Colonic mucosa (tissue), 4 donors: Measurements from ENCODE around the gene CDR2. TPM values are rescaled to one million over a fixed set of nuclear protein-coding genes. Genes with fewer than 3 reads are reported as not detected.

Experiments used
- DNase-seq: peaks from one replicate; pipeline ENCODE4 v3.0.0-alpha.2; 2020
- H3K27ac ChIP-seq: fragments of 200-600 bp; one replicate; pipeline ENCODE4 v1.8.0; 2021
- H3K27me3 ChIP-seq: fragments of 200-600 bp; one replicate; pipeline ENCODE4 v1.8.0; 2021
- H3K36me3 ChIP-seq: fragments of 200-600 bp; one replicate; pipeline ENCODE4 v1.8.0; 2021
- H3K4me1 ChIP-seq: fragments of 200-600 bp; one replicate; pipeline ENCODE4 v1.8.0; 2021; ENCODE audit warnings: mild to moderate bottlenecking
- H3K4me3 ChIP-seq: fragments of 200-600 bp; one replicate; pipeline ENCODE4 v1.8.0; 2021
- H3K9ac ChIP-seq, 2 donors: one replicate each; pipeline ENCODE4 v1.7.0; 2013; ENCODE audit warnings: control low read depth in 2 of 2, low read depth in 2 of 2, low read length in 2 of 2
- H3K9me3 ChIP-seq: fragments of 200-600 bp; one replicate; pipeline ENCODE4 v1.8.0; 2021
- intact Hi-C: fragments of 100-400 bp; cut with DNase I; formaldehyde crosslinking; loops from one replicate; pipeline ENCODE4 v1.14.1; 2022
- total RNA-seq, 2 donors: library from RNA; stranded (reverse); fragmentation: NEBNext Ultra II Directional in 1 of 2; extraction: Animal tissue kit (Norgen Biotek cat#: 25700) in 1 of 2; gene quantifications; one replicate each; pipeline ENCODE4 v1.2.1, GENCODE V29; 2021
- TF ChIP-seq, protein P1 (sequence below): fragments of 200-600 bp; IDR thresholded peaks from one replicate; pipeline ENCODE4 v1.8.0; 2022; ENCODE audit warnings: antibody characterized with exemption, mild to moderate bottlenecking
- donor health status: healthy.
- donor health status: DM: no; HTN: no; CAD: no.
- donor health status: DM: no; HTN: no; CAD: no.

CDR2 gene
- total RNA-seq, 2 donors from 2014 or later: 24.0 to 31.5 TPM

DNA sequence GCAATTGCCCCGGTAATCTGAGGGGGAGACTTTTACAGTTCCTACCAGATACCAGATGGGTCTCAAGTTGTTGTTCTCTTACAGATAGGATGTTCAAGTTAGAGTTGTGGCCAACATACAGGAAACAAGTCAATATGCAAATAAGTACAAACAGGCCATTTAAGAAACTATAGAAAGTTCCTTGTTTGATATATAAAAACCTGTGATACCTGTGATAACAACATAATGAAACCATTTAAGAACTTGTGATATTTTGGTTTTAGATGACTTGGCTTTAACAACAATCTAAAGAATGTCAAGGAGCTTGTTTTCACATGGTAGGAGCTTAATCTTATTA is 16.8 kb downstream of the CDR2 start:
- Histone ChIP-seq H3K27me3 (no peaks in the 10 kb centered on the region), H3K9ac (no peak overlapping the region), H3K9me3 (no peaks in the 10 kb centered on the region), H3K36me3 (no peaks in the 10 kb centered on the region), H3K27ac (peak overlapping the region; percentile 50), H3K4me3 (no peak overlapping the region), H3K4me1 (peaks cover 6% of the 10 kb centered on the region)
- TF ChIP-seq, protein P1, sequence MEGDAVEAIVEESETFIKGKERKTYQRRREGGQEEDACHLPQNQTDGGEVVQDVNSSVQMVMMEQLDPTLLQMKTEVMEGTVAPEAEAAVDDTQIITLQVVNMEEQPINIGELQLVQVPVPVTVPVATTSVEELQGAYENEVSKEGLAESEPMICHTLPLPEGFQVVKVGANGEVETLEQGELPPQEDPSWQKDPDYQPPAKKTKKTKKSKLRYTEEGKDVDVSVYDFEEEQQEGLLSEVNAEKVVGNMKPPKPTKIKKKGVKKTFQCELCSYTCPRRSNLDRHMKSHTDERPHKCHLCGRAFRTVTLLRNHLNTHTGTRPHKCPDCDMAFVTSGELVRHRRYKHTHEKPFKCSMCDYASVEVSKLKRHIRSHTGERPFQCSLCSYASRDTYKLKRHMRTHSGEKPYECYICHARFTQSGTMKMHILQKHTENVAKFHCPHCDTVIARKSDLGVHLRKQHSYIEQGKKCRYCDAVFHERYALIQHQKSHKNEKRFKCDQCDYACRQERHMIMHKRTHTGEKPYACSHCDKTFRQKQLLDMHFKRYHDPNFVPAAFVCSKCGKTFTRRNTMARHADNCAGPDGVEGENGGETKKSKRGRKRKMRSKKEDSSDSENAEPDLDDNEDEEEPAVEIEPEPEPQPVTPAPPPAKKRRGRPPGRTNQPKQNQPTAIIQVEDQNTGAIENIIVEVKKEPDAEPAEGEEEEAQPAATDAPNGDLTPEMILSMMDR: no peak
- DNase-seq: no peak
- intact Hi-C loops: no loop called here

DNA sequence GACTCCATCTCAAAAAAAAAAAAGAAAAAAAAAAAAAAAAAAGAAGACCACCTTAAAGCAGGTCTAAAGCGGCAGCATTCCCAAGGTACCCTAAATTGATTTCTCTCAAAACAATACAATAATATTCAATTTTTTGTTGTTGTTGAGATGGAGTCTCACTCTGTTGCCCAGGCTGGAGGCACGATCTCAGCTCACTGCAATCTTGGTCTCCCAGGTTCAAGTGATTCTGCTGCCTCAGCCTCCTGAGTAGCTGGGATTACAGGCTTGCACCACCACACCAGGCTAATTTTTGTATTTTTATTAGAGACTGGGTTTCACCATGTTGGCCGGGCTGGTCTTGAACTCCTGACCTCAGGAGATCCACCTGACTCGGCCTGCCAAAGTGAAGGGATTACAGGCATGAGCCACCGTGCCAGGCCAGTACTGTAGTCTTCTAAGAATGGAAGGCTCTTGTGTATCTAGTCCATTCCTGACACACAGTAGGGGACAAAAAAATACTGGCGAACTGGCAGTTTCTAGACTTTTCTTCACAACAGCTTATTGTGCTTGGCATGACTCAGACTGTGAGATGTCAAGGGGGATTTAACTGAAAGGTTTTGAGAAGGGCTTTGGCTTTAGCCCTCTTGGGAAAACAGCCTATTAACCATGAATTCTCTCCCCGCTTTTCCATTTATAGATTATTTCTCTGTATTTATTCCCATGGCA is 17.3 kb downstream of the CDR2 start:
- Histone ChIP-seq H3K36me3 (no peaks in the 10 kb centered on the region), H3K9me3 (no peaks in the 10 kb centered on the region), H3K9ac (no peak overlapping the region), H3K4me1 (peaks cover 6% of the 10 kb centered on the region), H3K4me3 (no peak overlapping the region), H3K27me3 (no peaks in the 10 kb centered on the region), H3K27ac (peak overlapping the region; percentile 50)
- TF ChIP-seq, protein P1: no peak
- DNase-seq: no peak
- intact Hi-C loops: no loop called here

GRCh38 chr16:22355487-22355908 is 18.9 kb downstream of the CDR2 start:
- H3K4me1 ChIP-seq: peaks cover 6% of the 10 kb centered on the region
- DNase-seq: no peak
- TF ChIP-seq, protein P1: no peak
- H3K4me3 ChIP-seq: no peak overlapping the region
- no peaks in the 10 kb centered on the region for H3K36me3 ChIP-seq
- H3K9ac ChIP-seq: no peak overlapping the region
- H3K27ac ChIP-seq: no peak overlapping the region
- H3K9me3 ChIP-seq: no peaks in the 10 kb centered on the region
- intact Hi-C loops: no loop called here
- H3K27me3 ChIP-seq: no peaks in the 10 kb centered on the region

GRCh38 chr16:22353933-22354541 is 20.4 kb downstream of the CDR2 start:
- Histone ChIP-seq H3K4me1 (peaks cover 6% of the 10 kb centered on the region), H3K27ac (peak overlapping the region; percentile 62), H3K9ac (no peak overlapping the region), H3K36me3 (peaks cover 9% of the 10 kb centered on the region), H3K27me3 (no peaks in the 10 kb centered on the region), H3K9me3 (no peaks in the 10 kb centered on the region), H3K4me3 (no peak overlapping the region)
- TF ChIP-seq, protein P1: no peak
- intact Hi-C loops: no loop called here
- no peak for DNase-seq

- no peak overlapping the region for H3K4me3 ChIP-seq
- H3K36me3 ChIP-seq: peaks cover 16% of the 10 kb centered on the region
- H3K9ac ChIP-seq: no peak overlapping the region
- TF ChIP-seq, protein P1: no peak
- no peaks in the 10 kb centered on the region for H3K27me3 ChIP-seq
- H3K9me3 ChIP-seq: no peaks in the 10 kb centered on the region
- peak; percentile 50 for DNase-seq
- H3K4me1 ChIP-seq: peaks cover 6% of the 10 kb centered on the region
- H3K27ac ChIP-seq: peak overlapping the region; percentile 62
- intact Hi-C loops: no loop called here
Observed at GRCh38 chr16:22353191-22353919, 21.1 kb downstream of the CDR2 start.
